Left ventricle myocardium inferior (tissue), 1 donor: ENCODE measurements around the gene NCOA1. TPM values are rescaled to one million over a fixed set of nuclear protein-coding genes. Genes with fewer than 3 reads are reported as not detected.

Experiments used
- DNase-seq: peaks from one replicate; pipeline ENCODE4 v3.0.0-alpha.2; 2020
- H3K27ac ChIP-seq: fragments of 200-600 bp; replicated peaks from 2 replicates; pipeline ENCODE4 v1.8.0; 2021
- H3K27me3 ChIP-seq: fragments of 200-600 bp; 2 replicates; pipeline ENCODE4 v1.8.0; 2021; ENCODE audit warnings: low read depth
- H3K36me3 ChIP-seq: fragments of 200-600 bp; 2 replicates; pipeline ENCODE4 v1.8.0; 2021
- H3K4me1 ChIP-seq: fragments of 200-600 bp; 2 replicates; pipeline ENCODE4 v1.8.0; 2021
- H3K4me3 ChIP-seq: fragments of 200-600 bp; 2 replicates; pipeline ENCODE4 v1.8.0; 2021; ENCODE audit warnings: mild to moderate bottlenecking, moderate library complexity
- H3K9me3 ChIP-seq: fragments of 200-600 bp; replicated peaks from 2 replicates; pipeline ENCODE4 v1.8.0; 2021
- intact Hi-C: fragments of 100-400 bp; cut with micrococcal nuclease; formaldehyde crosslinking; loops from one replicate; pipeline ENCODE4 v1.11.0; 2022
- total RNA-seq: library from RNA; stranded (reverse); fragmentation: NEBNext Ultra II Directional; extraction: Animal tissue kit (Norgen Biotek cat#: 25700); gene quantifications from one replicate; pipeline ENCODE4 v1.2.1, GENCODE V29; 2021
- TF ChIP-seq, protein P1 (sequence below): fragments of 200-600 bp; IDR thresholded peaks from 2 replicates; pipeline ENCODE4 v1.8.0; 2021; ENCODE audit warnings: antibody characterized with exemption, mild to moderate bottlenecking, borderline replicate concordance
- donor health status: DM: no; HTN: yes; CAD: no; lungs with severe emphysema.

NCOA1 gene
- total RNA-seq, 1 donor from 2014 or later = 26.9 TPM

DNA sequence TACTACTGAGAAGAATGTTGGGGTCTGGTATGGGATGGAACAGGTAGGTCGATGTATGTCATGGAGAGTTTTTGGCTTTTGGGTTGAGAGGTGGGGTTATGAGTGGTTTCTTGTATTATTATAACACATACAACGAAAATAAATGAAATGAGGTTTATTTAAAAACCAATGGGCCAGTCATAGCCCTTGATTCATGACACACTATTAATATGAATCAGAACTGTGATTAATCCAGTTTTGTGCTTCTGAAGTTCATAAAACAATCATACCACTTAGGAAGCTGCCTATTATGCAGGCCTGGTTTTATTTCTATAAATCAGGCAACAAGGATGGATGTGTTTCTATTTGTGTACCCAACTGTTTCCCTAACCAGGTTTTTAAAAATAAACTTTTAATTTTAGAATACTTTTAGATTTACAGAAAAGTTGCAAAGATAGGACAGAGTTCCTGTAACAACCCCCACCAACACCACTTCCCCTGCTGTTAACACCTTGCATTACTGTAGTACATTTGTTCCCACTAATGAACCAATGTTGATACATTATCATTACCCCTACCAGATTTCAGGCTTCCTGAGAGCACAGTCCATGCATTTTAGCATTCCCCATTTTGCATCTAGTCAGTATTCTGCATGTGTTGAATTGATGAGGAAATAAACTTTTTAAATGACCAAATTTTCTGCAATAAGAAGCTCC, 37.5 kb upstream of the NCOA1 start:
- no peaks in the 10 kb centered on the region for H3K36me3 ChIP-seq
- H3K4me3 ChIP-seq = peak overlapping the region; percentile 54
- intact Hi-C loops = no loop called here
- H3K9me3 ChIP-seq = peaks cover 15% of the 10 kb centered on the region
- peak overlapping the region; percentile 59 for H3K27ac ChIP-seq
- H3K27me3 ChIP-seq = no peaks in the 10 kb centered on the region
- TF ChIP-seq, protein P1, sequence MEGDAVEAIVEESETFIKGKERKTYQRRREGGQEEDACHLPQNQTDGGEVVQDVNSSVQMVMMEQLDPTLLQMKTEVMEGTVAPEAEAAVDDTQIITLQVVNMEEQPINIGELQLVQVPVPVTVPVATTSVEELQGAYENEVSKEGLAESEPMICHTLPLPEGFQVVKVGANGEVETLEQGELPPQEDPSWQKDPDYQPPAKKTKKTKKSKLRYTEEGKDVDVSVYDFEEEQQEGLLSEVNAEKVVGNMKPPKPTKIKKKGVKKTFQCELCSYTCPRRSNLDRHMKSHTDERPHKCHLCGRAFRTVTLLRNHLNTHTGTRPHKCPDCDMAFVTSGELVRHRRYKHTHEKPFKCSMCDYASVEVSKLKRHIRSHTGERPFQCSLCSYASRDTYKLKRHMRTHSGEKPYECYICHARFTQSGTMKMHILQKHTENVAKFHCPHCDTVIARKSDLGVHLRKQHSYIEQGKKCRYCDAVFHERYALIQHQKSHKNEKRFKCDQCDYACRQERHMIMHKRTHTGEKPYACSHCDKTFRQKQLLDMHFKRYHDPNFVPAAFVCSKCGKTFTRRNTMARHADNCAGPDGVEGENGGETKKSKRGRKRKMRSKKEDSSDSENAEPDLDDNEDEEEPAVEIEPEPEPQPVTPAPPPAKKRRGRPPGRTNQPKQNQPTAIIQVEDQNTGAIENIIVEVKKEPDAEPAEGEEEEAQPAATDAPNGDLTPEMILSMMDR = no peak
- peaks cover 9% of the 10 kb centered on the region for H3K4me1 ChIP-seq
- DNase-seq = no peak

DNA sequence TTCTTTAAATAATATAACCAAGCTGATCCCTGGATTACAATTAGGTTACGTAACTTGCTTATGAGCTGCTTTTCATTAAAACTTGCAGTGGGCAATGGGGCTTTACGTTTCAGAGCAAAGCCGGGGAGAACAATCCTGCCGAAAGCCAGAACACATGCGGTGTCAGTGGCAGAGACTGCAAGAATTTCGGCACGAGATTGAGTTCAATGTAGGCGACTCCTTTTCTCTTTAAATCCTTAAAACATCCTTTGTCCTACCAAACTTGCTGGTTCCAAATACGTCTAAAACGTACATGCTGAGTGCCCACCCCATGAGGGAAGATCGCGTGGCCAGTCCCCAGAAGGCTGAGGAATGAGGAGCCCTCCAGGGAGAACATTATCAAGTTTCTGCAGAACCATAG, 36.8 kb upstream of the NCOA1 start:
- peaks cover 7% of the 10 kb centered on the region for H3K9me3 ChIP-seq
- H3K27ac ChIP-seq = peak overlapping the region; percentile 59
- H3K4me3 ChIP-seq = peak overlapping the region; percentile 54
- TF ChIP-seq, protein P1 = no peak
- no peak for DNase-seq
- no peaks in the 10 kb centered on the region for H3K27me3 ChIP-seq
- H3K36me3 ChIP-seq = no peaks in the 10 kb centered on the region
- peaks cover 9% of the 10 kb centered on the region for H3K4me1 ChIP-seq
- intact Hi-C loops = no loop called here

DNA sequence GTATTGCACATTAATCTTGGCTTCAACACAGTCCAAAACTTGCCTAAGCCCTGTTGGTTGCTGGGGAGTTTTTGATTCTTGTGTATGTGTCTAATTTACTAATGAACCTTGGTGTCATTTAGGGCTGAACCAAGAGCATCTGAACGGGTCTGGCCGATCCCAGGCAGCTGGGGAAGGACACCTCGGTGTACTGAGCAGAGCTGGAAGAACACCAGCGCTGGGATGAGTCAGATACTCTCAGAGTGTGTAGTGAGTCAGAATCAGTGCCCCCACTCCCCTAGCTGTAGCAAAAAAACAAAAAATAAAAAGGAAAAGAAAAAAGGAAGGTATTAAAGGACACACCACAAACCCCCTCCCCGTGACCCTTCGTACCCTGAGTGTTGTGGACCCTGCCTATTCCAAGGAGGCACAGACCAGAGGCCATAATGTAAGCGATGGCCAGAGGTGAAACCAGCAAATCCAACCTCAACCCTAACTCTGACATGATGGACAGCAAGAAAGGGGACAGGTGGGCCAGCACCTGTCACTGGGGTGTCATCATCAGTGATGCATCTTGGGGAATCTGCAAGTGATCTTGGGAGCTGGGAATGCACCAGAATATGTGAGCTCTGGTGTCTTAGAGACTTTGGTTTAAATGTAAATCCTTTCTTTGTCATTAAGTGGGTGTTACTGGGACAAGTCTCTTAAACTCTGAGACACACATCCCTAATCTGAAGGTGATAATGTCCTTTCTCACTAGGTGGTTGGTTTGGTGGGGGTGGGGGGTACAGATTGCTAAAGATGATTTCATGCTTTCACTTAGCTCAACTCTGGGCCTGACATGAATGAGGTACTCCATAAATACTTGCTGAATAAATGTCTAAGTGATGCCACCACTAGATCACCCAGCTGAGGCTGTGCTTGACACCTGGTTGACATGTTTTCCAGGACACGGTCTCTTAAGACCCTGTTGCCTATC, 34.2 kb upstream of the NCOA1 start:
- peak; percentile 70 for DNase-seq
- intact Hi-C loops = no loop called here
- TF ChIP-seq, protein P1 = no peak

DNA sequence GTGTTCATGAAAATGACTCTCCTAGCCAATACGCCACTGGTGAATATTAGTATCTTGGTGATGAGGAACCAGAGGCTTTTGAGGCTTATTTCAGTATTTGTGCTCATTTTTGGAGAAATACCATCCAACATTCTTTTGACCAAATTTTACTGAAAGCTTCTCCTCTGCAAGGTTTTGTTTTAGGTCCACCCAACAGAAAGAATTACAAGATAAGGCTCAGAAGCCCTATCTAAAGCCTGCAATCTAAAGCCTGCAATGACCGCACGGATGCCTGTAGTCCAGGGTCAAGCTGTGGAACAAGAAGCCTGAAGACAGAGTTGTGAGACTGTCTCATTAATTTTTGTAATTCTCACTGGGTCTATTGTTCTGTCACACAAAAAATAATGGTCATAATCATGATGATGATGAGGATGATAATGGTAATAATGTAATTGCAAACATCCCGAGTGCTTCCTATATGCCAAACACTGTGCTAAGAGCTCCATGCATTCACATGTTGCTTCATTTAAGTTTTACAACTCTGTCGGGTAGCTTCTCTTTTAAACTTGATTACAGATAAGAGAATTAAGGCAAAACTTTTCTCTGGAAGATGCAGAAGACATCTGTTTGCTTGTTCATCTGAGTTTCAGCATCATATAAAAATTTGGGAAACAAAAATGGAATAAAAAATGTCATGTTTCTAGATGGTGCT, 33.2 kb upstream of the NCOA1 start:
- peaks cover 9% of the 10 kb centered on the region for H3K4me1 ChIP-seq
- H3K27ac ChIP-seq = no peak overlapping the region
- intact Hi-C loops = no loop called here
- no peaks in the 10 kb centered on the region for H3K27me3 ChIP-seq
- no peak for DNase-seq
- H3K36me3 ChIP-seq = no peaks in the 10 kb centered on the region
- H3K9me3 ChIP-seq = no peaks in the 10 kb centered on the region
- no peak overlapping the region for H3K4me3 ChIP-seq
- TF ChIP-seq, protein P1 = no peak

More for the DNA sequence above, 34.2 kb upstream of the NCOA1 start:
- Histone ChIP-seq H3K36me3 (no peaks in the 10 kb centered on the region), H3K27ac (peak overlapping the region; percentile 15), H3K9me3 (no peaks in the 10 kb centered on the region), H3K27me3 (no peaks in the 10 kb centered on the region), H3K4me3 (no peak overlapping the region), H3K4me1 (peaks cover 9% of the 10 kb centered on the region)
